Glutamatergic neuron (in vitro differentiated cells): ENCODE data around the gene ETFRF1. TPM values are rescaled to one million over a fixed set of nuclear protein-coding genes. Genes with fewer than 3 reads are reported as not detected.

Source experiments
- DNase-seq: peaks from one replicate; pipeline ENCODE4 v3.0.0; 2022
- H3K27ac Mint-ChIP-seq: one replicate; pipeline ENCODE4 v1.8.0; 2020; ENCODE audit warnings: mild to moderate bottlenecking, mixed read lengths, inconsistent platforms; ENCODE audit not compliant: unreplicated experiment
- H3K27me3 Mint-ChIP-seq: one replicate; pipeline ENCODE4 v1.8.0; 2020; ENCODE audit warnings: mild to moderate bottlenecking, moderate library complexity, mixed read lengths, inconsistent platforms; ENCODE audit not compliant: unreplicated experiment
- H3K36me3 Mint-ChIP-seq: one replicate; pipeline ENCODE4 v1.8.0; 2020; ENCODE audit warnings: mild to moderate bottlenecking, mixed read lengths, inconsistent platforms; ENCODE audit not compliant: unreplicated experiment
- H3K4me1 Mint-ChIP-seq: one replicate; pipeline ENCODE4 v1.8.0; 2020; ENCODE audit warnings: mild to moderate bottlenecking, low read depth, mixed read lengths, inconsistent platforms; ENCODE audit not compliant: unreplicated experiment
- H3K4me3 Mint-ChIP-seq: one replicate; pipeline ENCODE4 v1.8.0; 2020; ENCODE audit warnings: mild to moderate bottlenecking, mixed read lengths, inconsistent platforms; ENCODE audit not compliant: unreplicated experiment
- H3K9me3 Mint-ChIP-seq: one replicate; pipeline ENCODE4 v1.8.0; 2020; ENCODE audit warnings: mild to moderate bottlenecking, moderate library complexity, mixed read lengths, inconsistent platforms; ENCODE audit not compliant: unreplicated experiment
- total RNA-seq: library from RNA; stranded (reverse); fragmentation: NEBNext Ultra II Directional; extraction: Animal tissue kit (Norgen Biotek cat#: 25700); gene quantifications from one replicate; pipeline ENCODE4 v1.2.1, GENCODE V29; 2021; ENCODE audit not compliant: unreplicated experiment
- TF ChIP-seq, protein P1 (sequence below): fragments of 200-600 bp; sonication (generic); IDR thresholded peaks from one replicate; pipeline ENCODE4 v1.5.0; 2021; ENCODE audit not compliant: partially characterized antibody, unreplicated experiment

Gene ETFRF1
- total RNA-seq, 1 donor from 2014 or later = 14.9 TPM

DNA sequence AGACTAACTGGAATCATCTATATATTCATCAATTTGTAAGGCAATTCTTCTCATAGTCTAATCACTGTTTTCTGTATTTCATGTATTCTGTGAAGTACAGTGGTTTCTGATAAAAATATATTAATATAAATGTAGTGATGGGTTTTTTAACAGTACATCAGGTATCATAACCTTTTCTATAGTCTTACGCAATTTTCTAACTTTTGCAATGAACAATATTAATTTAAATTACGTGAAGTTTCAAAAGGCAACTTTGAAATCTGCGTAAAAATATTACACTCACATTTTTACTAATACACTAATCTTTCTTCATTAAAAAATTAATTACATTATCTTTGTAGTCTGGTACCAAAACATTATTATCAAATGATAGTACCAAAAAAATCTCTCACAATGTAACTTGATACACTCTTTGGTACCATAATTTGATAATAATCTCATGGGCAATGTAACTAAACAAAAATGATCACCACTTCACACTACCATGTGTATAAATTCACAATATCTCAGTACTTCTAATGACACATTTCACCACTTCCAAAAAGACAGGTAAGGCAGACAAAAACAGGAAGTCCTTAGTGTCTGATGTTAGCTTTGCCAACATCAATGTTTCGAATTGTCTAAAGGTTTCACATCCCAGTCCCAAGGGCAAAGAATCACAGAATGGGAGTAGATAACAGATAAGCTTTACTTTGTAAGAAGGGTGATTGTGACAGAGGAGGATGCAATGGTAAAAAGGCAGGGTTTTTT is 8.8 kb upstream of the ETFRF1 start:
- TF ChIP-seq, protein P1, sequence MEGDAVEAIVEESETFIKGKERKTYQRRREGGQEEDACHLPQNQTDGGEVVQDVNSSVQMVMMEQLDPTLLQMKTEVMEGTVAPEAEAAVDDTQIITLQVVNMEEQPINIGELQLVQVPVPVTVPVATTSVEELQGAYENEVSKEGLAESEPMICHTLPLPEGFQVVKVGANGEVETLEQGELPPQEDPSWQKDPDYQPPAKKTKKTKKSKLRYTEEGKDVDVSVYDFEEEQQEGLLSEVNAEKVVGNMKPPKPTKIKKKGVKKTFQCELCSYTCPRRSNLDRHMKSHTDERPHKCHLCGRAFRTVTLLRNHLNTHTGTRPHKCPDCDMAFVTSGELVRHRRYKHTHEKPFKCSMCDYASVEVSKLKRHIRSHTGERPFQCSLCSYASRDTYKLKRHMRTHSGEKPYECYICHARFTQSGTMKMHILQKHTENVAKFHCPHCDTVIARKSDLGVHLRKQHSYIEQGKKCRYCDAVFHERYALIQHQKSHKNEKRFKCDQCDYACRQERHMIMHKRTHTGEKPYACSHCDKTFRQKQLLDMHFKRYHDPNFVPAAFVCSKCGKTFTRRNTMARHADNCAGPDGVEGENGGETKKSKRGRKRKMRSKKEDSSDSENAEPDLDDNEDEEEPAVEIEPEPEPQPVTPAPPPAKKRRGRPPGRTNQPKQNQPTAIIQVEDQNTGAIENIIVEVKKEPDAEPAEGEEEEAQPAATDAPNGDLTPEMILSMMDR = no peak
- no peaks in the 10 kb centered on the region for H3K9me3 Mint-ChIP-seq
- no peak overlapping the region for H3K4me3 Mint-ChIP-seq
- DNase-seq = no peak
- H3K4me1 Mint-ChIP-seq = no peaks in the 10 kb centered on the region
- H3K27me3 Mint-ChIP-seq = no peaks in the 10 kb centered on the region
- no peak overlapping the region for H3K27ac Mint-ChIP-seq
- H3K36me3 Mint-ChIP-seq = no peaks in the 10 kb centered on the region

DNA sequence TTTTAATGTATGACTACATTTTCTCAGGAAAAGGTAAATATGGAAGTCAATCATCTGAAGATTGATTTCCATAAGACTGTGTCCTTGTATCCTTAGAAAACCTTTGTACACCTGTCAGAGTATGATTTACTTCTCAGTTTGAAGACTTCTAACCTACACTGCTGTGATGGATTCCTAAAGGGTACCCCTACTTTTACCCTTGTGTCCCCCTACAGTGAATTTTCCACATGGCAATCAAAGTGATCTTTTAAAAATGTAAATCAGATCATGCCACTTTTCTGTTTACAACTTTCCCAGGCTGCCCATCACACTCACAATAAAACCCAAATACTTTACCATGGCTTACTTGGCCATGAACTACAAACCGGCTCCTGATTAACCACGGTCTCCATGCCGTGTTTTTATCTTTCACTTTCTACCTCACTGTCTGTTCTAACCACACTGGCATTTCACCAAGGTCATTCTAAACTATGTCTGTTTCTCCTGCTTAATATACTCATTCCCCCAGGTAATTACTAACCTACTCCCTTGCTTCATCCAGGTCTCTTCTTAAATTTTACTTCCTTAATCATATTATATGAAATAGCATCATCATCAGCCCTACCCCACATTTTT is 8.1 kb upstream of the ETFRF1 start:
- no peaks in the 10 kb centered on the region for H3K27me3 Mint-ChIP-seq
- no peaks in the 10 kb centered on the region for H3K36me3 Mint-ChIP-seq
- no peak overlapping the region for H3K27ac Mint-ChIP-seq
- H3K4me1 Mint-ChIP-seq = no peaks in the 10 kb centered on the region
- DNase-seq = no peak
- TF ChIP-seq, protein P1 = no peak
- no peaks in the 10 kb centered on the region for H3K9me3 Mint-ChIP-seq
- H3K4me3 Mint-ChIP-seq = no peak overlapping the region

- Mint-ChIP-seq H3K4me3 (no peak overlapping the region), H3K36me3 (no peaks in the 10 kb centered on the region), H3K27ac (no peak overlapping the region), H3K27me3 (no peaks in the 10 kb centered on the region), H3K9me3 (no peaks in the 10 kb centered on the region), H3K4me1 (no peaks in the 10 kb centered on the region)
- TF ChIP-seq, protein P1 = no peak
- DNase-seq = no peak
Measured at GRCh38 chr12:25187781-25188180, 7.3 kb upstream of the ETFRF1 start.

GRCh38 chr12:25189656-25190055 is 5.4 kb upstream of the ETFRF1 start:
- TF ChIP-seq, protein P1 = no peak
- Mint-ChIP-seq H3K27me3 (peaks cover 2% of the 10 kb centered on the region), H3K27ac (no peak overlapping the region), H3K9me3 (no peaks in the 10 kb centered on the region), H3K4me3 (no peak overlapping the region), H3K4me1 (no peaks in the 10 kb centered on the region), H3K36me3 (no peaks in the 10 kb centered on the region)
- no peak for DNase-seq

- peaks cover 1% of the 10 kb centered on the region for H3K9me3 Mint-ChIP-seq
- H3K4me3 Mint-ChIP-seq = no peak overlapping the region
- DNase-seq = no peak
- H3K4me1 Mint-ChIP-seq = no peaks in the 10 kb centered on the region
- TF ChIP-seq, protein P1 = no peak
- H3K36me3 Mint-ChIP-seq = no peaks in the 10 kb centered on the region
- H3K27ac Mint-ChIP-seq = no peak overlapping the region
- H3K27me3 Mint-ChIP-seq = peaks cover 6% of the 10 kb centered on the region
Measured at GRCh38 chr12:25190793-25191192, 4.2 kb upstream of the ETFRF1 start.
